HG03439 (cell line): ENCODE measurements around the gene POU2F1.

Experiments used
- ATAC-seq: cut with Tn5 transposase; IDR thresholded peaks from one replicate; pipeline ENCODE4 v1.9.1; 2021; ENCODE audit warnings: mild to moderate bottlenecking, moderate library complexity; ENCODE audit not compliant: unreplicated experiment

POU2F1 gene

DNA sequence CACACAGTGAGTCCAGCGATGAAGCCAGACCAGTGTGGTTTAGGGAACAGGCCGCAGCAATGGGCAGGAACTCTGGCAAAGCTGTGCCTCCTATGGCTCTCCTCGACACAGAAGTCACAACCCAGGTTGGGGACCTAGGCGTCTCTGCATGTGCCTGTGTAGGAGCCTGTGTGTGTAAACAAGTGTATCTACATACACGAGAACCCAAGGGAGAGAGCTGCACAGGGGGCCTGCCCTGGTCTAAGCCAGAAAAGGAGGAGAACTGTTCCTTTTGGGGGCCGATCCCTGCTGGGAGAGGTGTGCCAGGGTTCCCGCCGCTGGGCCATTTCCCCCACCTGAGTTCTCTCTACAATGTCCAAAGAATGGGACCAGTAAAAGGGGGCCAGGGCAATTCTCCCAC lies 241.7 kb downstream of the POU2F1 start:
- no peak for ATAC-seq

DNA sequence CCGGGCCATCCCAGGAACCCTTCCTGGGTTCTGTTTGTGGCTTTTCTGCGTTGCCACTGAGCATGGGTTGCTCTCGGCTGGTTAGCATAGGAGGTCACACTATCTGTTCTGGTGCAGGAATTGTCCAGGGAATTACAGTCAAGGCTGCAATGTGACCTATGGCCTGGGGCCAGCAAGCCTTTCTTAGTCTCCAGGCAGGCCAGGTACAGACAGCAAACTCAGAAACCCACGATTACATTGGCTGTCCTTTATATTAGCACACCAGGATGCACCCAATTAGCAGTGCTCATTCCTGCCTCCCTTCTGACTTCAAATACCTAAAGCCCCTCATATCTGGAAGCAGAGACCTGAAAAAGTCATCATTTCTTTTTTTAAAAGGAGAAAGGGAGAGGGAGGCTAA lies 242.4 kb downstream of the POU2F1 start:
- no peak for ATAC-seq

DNA sequence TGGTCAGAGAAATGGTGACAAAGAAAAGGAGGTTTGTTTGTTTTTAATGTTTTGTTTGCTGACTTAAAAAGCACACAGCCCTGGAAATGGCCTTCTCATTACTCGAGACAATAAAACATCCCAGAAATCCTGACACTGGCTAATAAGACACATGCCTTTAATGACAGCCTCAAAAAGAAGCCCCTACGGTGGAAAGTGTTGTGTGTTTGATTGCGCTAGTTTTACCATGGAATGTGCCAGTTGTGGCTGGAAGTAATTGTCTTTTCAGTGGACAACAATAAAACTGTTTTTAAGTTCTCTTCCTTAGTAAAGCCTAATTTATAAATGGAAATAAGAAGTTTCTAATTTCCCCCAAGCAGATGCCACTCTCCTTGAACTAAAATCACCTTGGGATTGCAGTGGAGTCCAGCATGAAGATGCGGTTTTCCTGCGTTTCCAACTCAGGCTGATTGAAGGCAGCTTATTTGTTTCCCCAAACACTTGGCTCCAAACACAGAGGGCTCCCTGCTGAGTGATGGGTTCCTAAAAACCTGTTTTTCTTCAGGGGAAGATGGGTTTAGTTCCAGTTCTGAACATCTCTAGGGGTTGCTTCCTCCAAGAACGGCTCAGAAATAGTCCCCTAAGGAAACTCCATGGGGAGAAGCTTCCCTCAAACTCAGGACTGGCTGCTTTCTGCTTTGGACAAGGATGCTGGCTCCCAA lies 243.3 kb downstream of the POU2F1 start:
- ATAC-seq, result no peak

DNA sequence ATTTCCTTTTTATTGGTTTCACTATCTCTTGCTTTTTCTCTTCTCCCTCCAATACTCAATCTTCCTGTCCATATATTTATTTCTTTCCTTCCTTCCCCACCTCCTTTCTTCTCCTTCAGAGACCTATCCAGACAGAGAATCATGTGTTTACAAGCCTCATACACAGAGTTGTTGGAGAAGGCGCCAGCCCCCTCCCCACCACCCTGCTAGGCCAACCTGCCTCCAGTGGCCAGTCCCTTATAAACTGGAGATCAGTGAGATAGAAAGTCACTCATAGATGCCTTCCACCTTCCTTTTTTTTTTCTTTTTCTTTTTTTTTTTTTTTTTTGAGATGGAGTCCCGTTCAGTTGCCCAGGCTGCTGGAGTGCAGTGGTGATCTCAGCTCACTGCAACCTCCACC lies 244.3 kb downstream of the POU2F1 start:
- no peak for ATAC-seq

DNA sequence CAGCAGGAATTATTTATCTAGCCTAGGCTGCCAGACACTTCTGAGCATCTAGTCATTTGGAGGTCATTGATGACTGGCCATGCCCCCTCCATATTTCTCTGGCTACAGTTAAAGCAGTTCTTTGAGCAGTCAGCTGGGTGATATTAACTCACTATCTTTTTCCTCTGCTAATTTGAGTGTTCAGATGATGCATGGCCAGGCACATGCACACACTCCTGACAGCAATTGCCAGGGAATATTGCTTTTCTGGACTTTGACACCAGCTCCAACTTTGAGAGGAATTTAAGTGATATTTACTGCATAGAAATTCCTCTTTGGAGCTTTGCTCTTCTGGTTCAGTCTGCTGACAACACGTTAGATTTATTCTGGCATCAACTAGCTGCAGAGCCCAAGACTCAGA lies 245.1 kb downstream of the POU2F1 start:
- no peak for ATAC-seq

DNA sequence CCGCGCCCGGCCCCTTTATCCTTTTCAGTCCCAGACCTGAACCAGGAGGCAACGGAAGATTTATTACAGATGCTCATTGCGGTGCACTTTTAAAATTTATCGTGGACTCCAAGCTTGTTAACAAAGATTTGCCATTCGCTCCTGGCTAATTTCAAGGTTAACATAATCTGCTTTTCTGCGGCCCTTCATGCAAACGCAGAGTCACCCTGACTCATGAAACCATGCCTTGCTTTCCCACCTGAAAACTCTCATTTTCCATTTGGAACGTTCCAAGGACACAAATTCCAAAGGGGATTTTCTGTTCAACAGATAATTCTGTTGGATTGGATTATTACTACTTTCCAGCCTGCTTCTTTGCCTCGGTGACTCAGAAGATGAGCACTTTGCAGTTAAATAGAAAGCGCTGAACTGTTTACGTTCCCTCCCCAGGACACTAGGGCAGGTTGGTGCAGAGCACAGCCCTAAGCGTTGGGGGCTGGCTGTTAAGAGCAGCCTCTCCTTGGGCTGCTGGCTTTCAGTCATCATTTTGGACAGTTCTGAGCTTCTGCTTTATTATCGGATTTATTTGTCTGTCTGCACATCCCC lies 246.5 kb downstream of the POU2F1 start:
- no peak for ATAC-seq

DNA sequence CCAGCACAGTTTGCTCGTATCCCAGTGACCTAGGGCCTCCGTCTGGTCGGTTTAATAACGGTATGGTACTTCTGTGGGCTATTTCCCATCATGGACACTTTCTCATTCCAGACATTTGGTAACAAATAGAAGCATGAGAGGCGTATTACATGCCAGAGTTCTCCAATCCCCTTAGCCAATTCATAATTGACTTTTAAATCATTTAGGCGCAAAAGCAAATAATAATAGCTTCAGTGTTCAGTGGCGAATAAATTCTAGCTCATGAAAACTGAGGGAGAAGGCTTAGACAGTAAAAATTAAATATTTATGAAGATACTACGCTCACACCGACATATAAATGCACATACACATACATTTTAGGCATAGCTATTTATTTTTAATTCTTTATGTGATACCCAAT lies 247.1 kb downstream of the POU2F1 start:
- no peak for ATAC-seq

DNA sequence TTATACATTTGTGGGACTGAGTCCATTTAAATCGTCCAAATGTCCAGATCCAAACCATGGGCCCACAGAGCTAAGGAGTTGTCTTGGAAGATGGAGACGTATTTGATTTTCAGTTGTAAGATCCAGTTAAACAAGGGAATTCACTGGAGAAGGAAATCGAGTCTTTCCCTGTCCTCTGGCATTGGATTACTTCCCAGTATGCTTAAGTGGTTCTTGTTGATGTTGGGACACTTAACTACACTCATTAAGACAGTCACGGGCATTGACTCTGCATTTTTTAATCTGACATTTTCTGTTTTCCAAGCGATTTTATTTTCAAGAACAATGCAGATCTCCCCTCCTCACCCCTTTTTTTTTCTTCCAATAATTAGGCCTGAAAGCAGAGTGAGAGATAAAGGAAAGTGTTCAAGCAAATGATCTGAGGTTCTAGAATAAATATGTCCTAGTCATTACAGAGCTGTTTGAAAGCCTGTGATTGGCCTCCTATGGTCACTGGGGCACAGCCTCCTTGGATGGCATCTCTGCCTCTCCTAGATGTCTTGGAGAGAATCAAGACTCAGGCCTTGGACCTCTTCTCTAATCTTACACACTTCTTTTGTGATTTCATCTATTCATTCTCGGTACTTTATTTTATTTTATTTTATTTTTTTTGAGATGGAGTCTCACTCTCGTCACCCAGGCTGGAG lies 248.7 kb downstream of the POU2F1 start:
- ATAC-seq, result no peak

DNA sequence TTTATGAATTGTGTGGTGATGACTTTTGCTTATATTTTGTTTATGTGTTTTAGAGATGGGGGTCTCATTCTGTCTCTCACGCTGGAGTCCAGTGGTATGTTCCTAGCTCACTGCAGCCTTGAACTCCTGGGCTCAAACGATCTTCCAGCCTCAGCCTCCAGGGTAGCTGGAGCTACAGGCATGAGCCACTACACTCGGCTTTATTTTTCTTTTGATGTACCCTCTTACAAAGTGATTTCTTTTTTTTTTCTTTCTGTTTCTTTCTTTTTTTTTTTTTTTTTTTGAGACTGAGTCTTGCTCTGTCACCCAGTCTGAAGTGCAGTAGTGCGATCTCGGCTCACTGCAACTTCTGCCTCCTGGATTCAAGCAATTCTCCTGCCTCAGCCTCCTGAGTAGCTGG lies 250.9 kb downstream of the POU2F1 start:
- no peak for ATAC-seq

DNA sequence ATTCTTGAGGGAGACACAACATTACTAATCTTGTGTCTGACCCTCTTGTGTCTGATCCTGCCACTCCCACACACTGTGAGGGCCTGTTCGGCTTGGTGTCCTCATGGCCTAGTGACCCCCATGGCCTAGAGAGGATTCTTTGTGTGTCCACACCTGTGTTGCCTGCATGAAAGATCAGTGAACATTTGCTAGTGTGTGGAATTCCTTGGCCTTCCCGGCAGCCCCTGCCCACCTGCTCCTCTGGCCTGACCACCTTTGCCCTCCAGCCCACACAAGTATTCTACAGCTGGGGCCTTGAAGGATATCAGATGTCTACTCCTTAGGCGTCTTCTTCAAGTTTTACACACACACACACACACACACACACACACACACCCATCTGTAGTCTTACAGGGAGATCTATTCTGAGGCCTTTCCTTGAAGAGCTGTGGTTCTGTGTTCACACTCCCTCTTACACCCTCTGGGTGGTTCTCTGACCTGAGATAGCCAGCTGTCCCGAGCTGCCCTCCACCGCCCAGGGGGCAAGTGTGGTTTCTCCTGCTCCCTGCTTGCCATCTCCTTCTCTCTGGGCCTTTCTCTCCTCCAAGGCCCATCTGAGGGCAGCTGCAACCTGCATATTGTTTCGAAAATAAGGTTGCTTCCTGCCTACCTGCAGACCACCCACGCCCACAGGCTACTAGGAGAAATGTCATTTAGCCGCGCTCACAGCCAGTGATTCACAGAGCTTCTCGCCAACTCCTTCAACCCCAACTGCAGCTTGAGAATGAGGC lies 252.3 kb downstream of the POU2F1 start:
- ATAC-seq, result no peak

DNA sequence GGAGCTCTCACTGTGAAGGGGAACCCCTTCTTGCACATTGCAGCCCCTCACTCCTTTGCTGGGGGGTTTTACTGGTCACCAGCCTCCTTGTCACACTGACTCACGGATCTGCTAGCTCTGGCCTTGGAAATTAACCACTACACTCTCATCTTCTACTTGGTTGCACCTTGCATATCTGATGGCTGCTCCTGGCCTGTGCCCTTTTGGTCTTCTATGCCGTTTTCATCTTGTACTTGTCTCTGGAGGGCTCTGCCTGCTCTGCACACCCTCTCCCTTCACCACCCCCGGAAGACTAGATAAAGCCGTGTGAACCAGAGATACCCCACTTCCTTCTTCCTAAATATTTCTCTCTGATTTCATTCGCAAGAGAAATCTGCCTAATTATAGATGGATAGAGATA lies 253.1 kb downstream of the POU2F1 start:
- no peak for ATAC-seq

DNA sequence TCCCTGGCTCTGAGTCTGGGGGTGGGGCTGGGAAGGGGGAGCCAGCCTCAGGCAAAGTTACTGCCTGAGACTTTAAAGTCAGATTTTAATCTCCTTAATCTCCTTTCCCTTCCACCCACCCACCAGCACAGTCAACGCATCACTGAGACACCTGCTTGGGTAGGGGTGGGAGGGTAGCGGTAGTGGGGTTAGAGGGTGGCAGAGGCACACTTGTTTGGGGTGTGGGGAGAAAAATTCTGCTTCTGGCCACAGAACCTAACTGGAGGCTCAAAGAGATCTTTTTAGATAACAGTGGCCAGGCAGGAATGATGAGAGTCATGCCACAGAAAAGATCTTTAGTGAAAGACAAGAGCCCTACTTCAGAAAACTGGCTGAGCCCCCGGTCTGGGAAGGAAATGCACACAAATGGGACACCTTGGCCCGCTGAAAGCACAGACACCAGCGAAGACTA lies 253.5 kb downstream of the POU2F1 start:
- no peak for ATAC-seq

DNA sequence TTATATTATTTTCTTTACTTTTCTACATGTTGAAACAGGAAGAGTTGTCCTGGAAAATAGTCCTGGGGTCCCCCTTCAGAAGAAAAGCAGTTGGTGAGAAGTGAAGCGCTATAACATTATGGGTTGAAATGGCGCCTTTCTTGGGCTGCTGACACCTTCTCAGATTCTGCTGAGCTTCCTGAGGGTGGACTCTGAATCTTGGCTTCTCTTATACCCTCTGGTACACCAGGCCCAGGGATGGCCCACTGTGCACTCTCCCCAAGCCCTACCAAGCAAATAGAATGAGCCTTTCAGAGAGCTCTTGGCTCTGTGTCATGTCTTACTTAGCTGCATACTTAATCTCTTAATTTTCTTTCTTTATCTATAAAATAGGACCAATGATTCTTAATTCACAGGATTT lies 255.4 kb downstream of the POU2F1 start:
- ATAC-seq, result no peak
